GM19467 (cell line): ENCODE measurements around the gene AQP12A.
"Not testable (repeated sequence)": the region's sequence is repeated elsewhere in the genome, so short reads cannot be mapped to it uniquely, and the experiment has no call there.

Source experiments
- ATAC-seq: cut with Tn5 transposase; IDR thresholded peaks from one replicate; pipeline ENCODE4 v1.9.1; 2021; ENCODE audit warnings: mild to moderate bottlenecking, moderate library complexity; ENCODE audit not compliant: unreplicated experiment

The AQP12A gene

GRCh38 chr2:240659883-240660282 lies 31.8 kb upstream of the AQP12A start:
- ATAC-seq = not testable (repeated sequence)

DNA sequence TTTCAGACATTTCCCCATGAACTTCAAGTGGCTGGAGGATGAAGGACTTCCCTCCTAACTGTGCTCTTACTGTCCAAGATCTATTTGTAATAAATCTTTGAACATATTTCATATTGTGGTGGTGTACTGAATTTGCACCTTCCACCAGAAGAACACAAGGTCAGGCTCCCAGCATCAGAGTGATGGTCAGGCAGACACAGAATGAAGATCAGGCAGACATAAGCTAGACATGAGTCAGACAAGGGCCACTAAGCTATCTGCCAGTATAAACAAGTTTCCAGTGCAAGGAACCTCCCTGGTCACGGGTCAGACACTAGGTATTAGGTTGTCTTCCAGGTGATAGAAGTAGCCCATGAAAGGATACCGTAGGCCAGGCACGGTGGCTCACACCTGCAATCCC lies 29.0 kb upstream of the AQP12A start:
- ATAC-seq = no peak

GRCh38 chr2:240663546-240664190 lies 28.0 kb upstream of the AQP12A start:
- ATAC-seq = no peak

GRCh38 chr2:240664622-240665021 lies 27.0 kb upstream of the AQP12A start:
- ATAC-seq = no peak

DNA sequence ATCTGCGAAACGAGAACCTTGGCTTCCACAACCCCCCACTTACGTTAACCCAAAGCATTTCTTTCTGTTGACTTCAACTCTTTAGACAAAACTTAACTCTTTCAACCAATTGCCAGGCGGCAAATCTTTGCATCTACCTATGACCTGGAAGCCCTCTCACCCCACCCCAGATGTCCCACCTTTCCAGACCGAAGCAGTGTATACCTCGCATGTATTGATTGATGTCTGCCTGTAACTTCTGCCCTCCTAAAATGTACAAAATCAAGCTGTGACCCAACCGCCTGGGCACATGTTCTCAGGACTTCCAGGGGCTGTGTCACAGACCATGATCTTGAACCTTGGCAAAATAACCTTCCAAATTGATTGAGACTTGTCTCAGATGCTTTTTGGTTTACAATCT lies 21.3 kb upstream of the AQP12A start:
- no peak for ATAC-seq

DNA sequence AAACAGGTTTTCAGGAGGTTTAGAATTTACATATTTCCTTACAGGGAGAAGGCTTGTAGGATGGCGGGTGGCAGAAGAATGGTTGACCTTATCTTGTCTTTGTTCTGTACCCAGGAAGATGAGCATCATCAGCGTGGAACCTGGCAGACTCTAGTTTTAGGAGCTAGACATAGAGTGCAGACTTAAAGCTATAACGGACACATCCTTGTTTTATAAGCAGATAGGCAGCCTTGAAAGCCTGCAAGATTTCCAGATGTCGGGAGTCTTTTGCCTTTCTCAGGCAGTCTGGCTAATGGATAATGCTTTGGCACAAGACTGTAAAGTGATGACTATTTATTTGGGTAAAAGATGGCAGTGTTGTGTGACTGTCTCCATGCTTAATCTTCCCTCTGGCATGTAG lies 20.7 kb upstream of the AQP12A start:
- no peak for ATAC-seq

DNA sequence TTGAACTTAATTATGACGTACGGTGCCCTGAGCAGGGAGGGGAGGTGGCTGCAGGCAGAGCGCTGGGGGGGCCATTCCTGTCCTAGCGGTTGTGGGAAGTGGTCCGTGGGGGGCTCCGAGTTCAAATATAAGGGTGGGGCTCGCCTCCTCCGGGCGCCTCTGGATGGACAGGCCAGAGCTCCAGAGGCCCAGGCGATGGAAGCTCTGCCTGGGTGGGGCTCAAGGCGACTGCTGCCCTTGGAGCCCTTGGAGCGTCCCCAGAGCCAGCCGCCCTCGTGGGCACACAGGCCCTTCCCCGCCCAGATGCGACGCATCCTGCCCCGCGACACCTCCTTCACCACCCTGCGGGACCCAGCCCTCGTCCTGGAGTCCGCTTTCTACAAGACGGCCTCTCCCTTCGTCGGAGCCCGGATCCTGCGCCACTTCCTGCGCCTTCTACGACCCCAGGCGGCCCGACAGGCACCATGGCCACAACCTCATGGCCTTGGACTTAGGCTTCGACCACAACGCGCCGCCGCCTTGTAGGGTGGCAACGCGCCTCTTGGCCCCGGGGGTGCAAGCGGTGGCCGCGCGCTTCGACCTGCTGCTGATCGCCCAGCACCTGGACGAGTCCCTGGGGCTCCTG lies 19.5 kb upstream of the AQP12A start:
- ATAC-seq = no peak

DNA sequence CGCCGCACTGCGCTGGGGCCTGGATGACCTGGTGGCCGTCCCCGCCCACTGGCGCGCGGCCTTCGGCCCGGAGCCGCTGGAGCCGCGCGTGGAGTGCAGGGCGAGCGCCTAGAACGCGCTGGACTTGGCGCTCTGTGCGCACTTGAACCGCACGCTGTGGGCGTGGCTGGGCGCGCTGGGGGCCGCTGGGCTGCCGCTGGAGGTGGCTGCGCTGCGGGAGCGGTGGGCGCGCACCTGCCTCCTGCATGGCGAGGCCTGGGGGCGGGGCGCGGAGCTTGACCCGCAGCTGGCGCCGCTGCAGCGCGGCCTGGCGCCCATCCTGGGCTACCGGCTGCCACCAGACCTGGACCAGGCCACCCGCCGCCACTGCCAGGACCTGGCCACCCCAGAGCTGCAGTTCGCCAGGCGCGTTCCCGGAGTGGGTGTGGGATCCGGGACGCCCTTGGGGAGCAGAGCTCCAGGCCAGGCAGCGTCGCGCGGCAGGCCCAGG lies 18.9 kb upstream of the AQP12A start:
- no peak for ATAC-seq

GRCh38 chr2:240674461-240675184 lies 17.0 kb upstream of the AQP12A start:
- ATAC-seq = not testable (repeated sequence)

GRCh38 chr2:240675345-240675744 lies 16.3 kb upstream of the AQP12A start:
- ATAC-seq = not testable (repeated sequence)

DNA sequence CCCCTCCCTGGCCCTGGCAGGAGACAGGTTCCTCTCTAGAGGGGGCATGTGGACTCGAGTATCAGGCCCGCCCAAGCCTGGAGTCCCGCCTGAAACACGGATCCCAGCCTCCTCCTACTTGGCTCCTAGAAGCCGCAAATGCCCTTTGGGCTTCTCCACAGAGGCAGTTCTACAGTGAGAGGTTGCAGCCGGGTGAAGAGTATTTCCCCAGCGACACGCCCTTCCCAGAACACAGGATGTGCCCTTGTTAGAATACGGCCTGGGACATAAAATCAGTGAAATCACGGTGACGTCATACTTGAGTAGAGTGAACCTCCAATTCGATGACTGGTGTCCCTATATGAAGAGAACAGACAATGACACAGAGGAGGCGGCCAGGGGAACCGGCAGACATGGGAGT lies 13.6 kb upstream of the AQP12A start:
- ATAC-seq = not testable (repeated sequence)

DNA sequence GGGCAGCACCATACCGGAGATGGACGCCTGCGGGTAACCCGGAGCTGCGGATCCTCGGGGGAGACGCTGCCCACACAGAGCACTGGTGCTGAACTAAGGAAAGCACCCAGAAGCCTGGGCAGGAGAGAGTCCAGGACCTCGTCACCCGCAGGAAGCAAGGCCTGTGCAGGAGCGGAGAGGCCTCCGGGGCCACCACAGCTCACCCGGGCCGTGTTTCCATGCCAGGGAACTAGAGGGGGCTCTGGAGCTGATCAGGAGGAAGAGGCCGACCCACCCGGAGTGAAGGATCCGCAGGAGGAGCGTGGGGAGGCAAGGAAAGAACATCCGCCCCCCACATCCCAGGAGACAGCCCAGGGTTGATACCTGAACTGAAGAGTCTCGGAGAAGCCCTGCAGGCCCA lies 12.8 kb upstream of the AQP12A start:
- ATAC-seq = not testable (repeated sequence)

- ATAC-seq = not testable (repeated sequence)
These were observed 11.5 kb upstream of the AQP12A start for GRCh38 chr2:240680185-240680584.

DNA sequence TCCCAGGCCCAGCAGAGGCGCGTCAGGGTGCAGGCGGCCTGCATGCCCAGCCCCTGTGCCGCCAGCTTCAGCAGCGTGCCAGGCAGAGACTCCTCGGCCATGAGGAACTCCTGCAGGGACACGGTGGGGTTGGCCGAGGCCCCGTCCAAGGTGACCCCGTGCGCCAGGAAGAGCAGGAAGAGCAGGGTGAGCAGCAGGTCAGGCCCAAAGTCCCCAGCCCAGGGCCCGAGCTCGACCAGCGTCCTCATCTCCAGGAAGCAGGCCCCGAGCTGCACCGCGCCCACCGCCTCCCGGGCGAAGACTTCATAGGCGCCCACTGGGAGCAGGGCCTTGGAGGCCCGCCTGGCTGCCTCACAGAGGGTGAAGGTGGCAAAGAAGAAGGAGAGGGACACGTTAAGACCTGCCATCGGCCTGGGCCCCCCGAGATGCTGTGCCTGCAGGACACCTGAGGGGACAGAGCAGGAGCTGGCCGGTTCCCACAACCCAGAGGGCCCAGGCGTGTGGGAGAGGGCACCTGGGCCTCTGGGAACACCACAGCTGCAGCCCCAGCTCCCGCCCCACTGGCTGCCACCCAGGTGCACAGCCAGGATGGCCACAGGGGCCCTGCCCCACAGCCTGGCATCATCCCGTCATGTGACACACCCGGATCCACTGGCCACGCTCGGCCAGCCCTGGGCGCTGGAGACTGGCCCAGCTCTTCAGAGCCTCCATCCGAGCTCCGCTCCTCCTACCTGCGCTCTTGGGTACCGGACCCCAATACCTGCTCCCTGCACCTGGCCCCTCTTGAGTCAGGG lies 9.0 kb upstream of the AQP12A start, which contains the start of gene AQP12B:
Gene AQP12B (minus strand): TSS at position 455 of the 794 bp plus-strand sequence. CDS start 48 bp downstream, at position 407.
- ATAC-seq = not testable (repeated sequence)

GRCh38 chr2:240683329-240683979 lies 8.2 kb upstream of the AQP12A start:
- ATAC-seq = not testable (repeated sequence)

- ATAC-seq = not testable (repeated sequence)
These were observed 7.5 kb upstream of the AQP12A start for GRCh38 chr2:240683980-240684728.

DNA sequence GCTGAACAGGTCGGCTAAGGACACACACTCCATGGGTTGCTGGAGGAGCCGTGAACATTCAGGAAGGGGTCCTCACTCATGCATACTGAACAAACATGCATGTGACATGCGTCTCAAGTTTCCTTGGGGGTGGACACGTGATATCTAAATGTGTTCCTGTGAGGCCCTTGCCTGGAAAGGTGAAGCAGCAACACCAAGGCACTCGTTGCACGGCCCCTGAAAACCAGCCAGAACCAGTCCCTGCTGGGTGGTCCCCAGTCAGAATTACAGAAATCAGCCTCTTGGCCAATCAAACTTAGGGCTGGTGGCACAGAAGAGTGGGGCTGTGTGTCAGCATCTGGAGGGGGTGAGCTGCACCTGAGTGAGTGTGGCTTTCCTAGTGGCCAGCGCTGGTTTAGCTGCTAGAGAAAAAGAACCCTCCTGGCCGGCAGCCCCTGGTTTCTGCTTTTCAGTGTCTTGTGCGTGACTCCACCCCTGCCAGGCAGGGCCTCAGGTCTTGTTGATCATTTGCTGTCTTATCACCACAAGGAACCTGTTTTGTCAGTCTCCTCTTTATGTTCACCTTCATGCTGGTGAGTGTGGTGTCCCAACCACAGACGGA lies 5.8 kb upstream of the AQP12A start:
- ATAC-seq = no peak

- no peak for ATAC-seq
These were observed 5.2 kb upstream of the AQP12A start for GRCh38 chr2:240686460-240686859.

- no peak for ATAC-seq
These were observed 4.5 kb upstream of the AQP12A start for GRCh38 chr2:240687045-240687740.
